C4-2B (cell line): ENCODE measurements around the gene TRNT1.

Experiments used
- H3K27ac ChIP-seq: fragments of 450-650 bp; 2 replicates; pipeline ENCODE4 v1.5.1; 2017
- CTCF ChIP-seq: fragments of 450-650 bp; conservative IDR thresholded peaks from 2 replicates; pipeline ENCODE4 v1.5.1; 2017; ENCODE audit warnings: mild to moderate bottlenecking
- ZFX ChIP-seq: fragments of 450-650 bp; IDR thresholded peaks from 2 replicates; pipeline ENCODE4 v1.6.1; 2017

Gene TRNT1

GRCh38 chr3:3086239-3086638 lies 40.5 kb upstream of the TRNT1 start:
- TF ChIP-seq ZFX (no peak), CTCF (no peak)
- no peak overlapping the region for H3K27ac ChIP-seq

GRCh38 chr3:3087279-3087678 lies 39.5 kb upstream of the TRNT1 start:
- H3K27ac ChIP-seq: no peak overlapping the region

GRCh38 chr3:3087716-3088465 lies 38.8 kb upstream of the TRNT1 start:
- no peak overlapping the region for H3K27ac ChIP-seq

More at GRCh38 chr3:3087279-3087678, 39.5 kb upstream of the TRNT1 start:
- TF ChIP-seq ZFX (no peak), CTCF (no peak)

GRCh38 chr3:3089017-3089416 lies 37.7 kb upstream of the TRNT1 start:
- TF ChIP-seq ZFX: no peak
- TF ChIP-seq CTCF: no peak
- H3K27ac ChIP-seq: no peak overlapping the region

More at GRCh38 chr3:3087716-3088465, 38.8 kb upstream of the TRNT1 start:
- TF ChIP-seq ZFX (no peak), CTCF (no peak)

- no peak for TF ChIP-seq ZFX
- H3K27ac ChIP-seq: no peak overlapping the region
These were observed 28.8 kb upstream of the TRNT1 start for GRCh38 chr3:3097958-3098357.

- H3K27ac ChIP-seq: no peak overlapping the region
- TF ChIP-seq CTCF: no peak
- TF ChIP-seq ZFX: no peak
These were observed 24.9 kb upstream of the TRNT1 start for GRCh38 chr3:3101660-3102458.

GRCh38 chr3:3102751-3103150 lies 24.0 kb upstream of the TRNT1 start:
- H3K27ac ChIP-seq: no peak overlapping the region
- TF ChIP-seq CTCF (no peak), ZFX (no peak)
